Prostate gland (tissue), 2 donors: ENCODE data around the gene CRYBB1.

ENCODE experiments used
- CTCF ChIP-seq, 4 experiments: fragments of 200-600 bp in 2 of 4; fragments of 450-650 bp in 2 of 4; sonication (generic) in 2 of 4; IDR thresholded peaks; 1 replicate in 3 of 4; 2 replicates in 1 of 4; pipeline ENCODE4 v1.5.1; 2016 to 2019; ENCODE audit warnings: antibody characterized with exemption in 4 of 4, mild to moderate bottlenecking in 2 of 4, moderate library complexity in 2 of 4
- POLR2A ChIP-seq: fragments of 450-650 bp; IDR thresholded peaks from one replicate; pipeline ENCODE4 v1.6.1; 2016; ENCODE audit warnings: antibody characterized with exemption, mild to moderate bottlenecking
- POLR2AphosphoS5 ChIP-seq: sonication (generic); formaldehyde crosslinking; IDR thresholded peaks from one replicate; pipeline ENCODE4 v1.6.1; 2017; ENCODE audit warnings: antibody characterized with exemption

- TF ChIP-seq CTCF (IDR thresholded peaks at IDR 0.05) (no peak), POLR2AphosphoS5 (no peak), POLR2A (no peak)
Measured at GRCh38 chr22:26658161-26658560, 40.3 kb upstream of the CRYBB1 start.
